ENCODE results near the gene HIVEP3. TPM values are rescaled to one million over a fixed set of nuclear protein-coding genes. Genes with fewer than 3 reads are reported as not detected.

Gene HIVEP3
- total and polyA plus RNA-seq, 3 donors from 2014 or later = 4.8 to 7.3 (median 7.2) TPM

GRCh38 chr1:41538741-41539417 lies 379.8 kb downstream of the HIVEP3 start:
- TF ChIP-seq, protein P1, sequence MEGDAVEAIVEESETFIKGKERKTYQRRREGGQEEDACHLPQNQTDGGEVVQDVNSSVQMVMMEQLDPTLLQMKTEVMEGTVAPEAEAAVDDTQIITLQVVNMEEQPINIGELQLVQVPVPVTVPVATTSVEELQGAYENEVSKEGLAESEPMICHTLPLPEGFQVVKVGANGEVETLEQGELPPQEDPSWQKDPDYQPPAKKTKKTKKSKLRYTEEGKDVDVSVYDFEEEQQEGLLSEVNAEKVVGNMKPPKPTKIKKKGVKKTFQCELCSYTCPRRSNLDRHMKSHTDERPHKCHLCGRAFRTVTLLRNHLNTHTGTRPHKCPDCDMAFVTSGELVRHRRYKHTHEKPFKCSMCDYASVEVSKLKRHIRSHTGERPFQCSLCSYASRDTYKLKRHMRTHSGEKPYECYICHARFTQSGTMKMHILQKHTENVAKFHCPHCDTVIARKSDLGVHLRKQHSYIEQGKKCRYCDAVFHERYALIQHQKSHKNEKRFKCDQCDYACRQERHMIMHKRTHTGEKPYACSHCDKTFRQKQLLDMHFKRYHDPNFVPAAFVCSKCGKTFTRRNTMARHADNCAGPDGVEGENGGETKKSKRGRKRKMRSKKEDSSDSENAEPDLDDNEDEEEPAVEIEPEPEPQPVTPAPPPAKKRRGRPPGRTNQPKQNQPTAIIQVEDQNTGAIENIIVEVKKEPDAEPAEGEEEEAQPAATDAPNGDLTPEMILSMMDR (IDR thresholded peaks at IDR 0.05) = no peak
- no peak for TF ChIP-seq POLR2A (IDR thresholded peaks at IDR 0.05)
- WGBS, 2 donors = 89 to 93% methylated on average over 8 to 9 of the region's 9 CpGs

GRCh38 chr1:41537788-41538351 lies 380.9 kb downstream of the HIVEP3 start:
- intact Hi-C loops (cut with DNase I; ENCODE audit: low total_unique reads) = no loop called here
- Histone ChIP-seq H3K27ac (no peak overlapping the region), H3K9me3 (no peaks in the 10 kb centered on the region), H3K36me3 (ENCODE audit: low read depth, missing control alignments) (no peaks in the 10 kb centered on the region), H3K27me3 (no peaks in the 10 kb centered on the region), H3K4me3 (no peak overlapping the region), H3K4me1 (peaks cover 14% of the 10 kb centered on the region)
- peak; percentile 61 for DNase-seq
- 32 to 34% methylated on average over 10 of the region's 10 CpGs for WGBS, 2 donors
- no peak for TF ChIP-seq POLR2A (IDR thresholded peaks at IDR 0.05)
- TF ChIP-seq, protein P1 (IDR thresholded peaks at IDR 0.05) = no peak

More at GRCh38 chr1:41538741-41539417, 379.8 kb downstream of the HIVEP3 start:
- intact Hi-C loops (cut with DNase I; ENCODE audit: low total_unique reads) = no loop called here
- no peak for DNase-seq
- Histone ChIP-seq H3K27me3 (no peaks in the 10 kb centered on the region), H3K36me3 (ENCODE audit: low read depth, missing control alignments) (no peaks in the 10 kb centered on the region), H3K9me3 (no peaks in the 10 kb centered on the region), H3K4me3 (no peak overlapping the region), H3K4me1 (peaks cover 14% of the 10 kb centered on the region), H3K27ac (no peak overlapping the region)

DNA sequence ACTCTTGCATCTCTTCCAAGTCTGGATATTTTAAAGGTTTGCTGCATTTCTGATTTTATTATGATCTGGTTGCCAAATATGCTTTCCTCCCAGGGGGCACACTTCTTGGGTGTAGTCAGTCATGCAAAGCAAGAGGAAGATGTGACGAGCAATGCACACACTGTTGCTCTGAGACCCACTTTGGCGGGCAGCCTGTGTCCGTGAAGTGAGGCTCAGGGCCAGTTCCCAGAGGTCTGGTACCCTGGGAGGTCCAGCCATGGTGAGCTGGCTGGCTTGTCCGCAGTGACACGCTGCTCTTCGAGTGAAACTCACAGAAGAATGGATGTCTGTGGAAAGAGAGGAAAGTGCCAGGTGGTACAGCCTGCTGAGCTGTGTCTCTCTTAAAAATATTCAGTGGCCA lies 381.5 kb downstream of the HIVEP3 start:
- WGBS, 2 donors = 49 to 53% methylated on average over 6 of the region's 6 CpGs

GRCh38 chr1:41536361-41536802 lies 382.3 kb downstream of the HIVEP3 start:
- H3K9me3 ChIP-seq = no peaks in the 10 kb centered on the region
- WGBS, 2 donors = 57 to 63% methylated on average over 4 of the region's 4 CpGs

More for the DNA sequence above, 381.5 kb downstream of the HIVEP3 start:
- H3K4me3 ChIP-seq = no peak overlapping the region
- H3K9me3 ChIP-seq = no peaks in the 10 kb centered on the region
- H3K4me1 ChIP-seq = peaks cover 14% of the 10 kb centered on the region
- intact Hi-C loops (cut with DNase I; ENCODE audit: low total_unique reads) = no loop called here
- TF ChIP-seq, protein P1 (IDR thresholded peaks at IDR 0.05) = no peak
- TF ChIP-seq POLR2A (IDR thresholded peaks at IDR 0.05) = no peak
- no peak for DNase-seq
- no peaks in the 10 kb centered on the region for H3K27me3 ChIP-seq
- no peak overlapping the region for H3K27ac ChIP-seq
- no peaks in the 10 kb centered on the region for H3K36me3 ChIP-seq (ENCODE audit: low read depth, missing control alignments)

More at GRCh38 chr1:41536361-41536802, 382.3 kb downstream of the HIVEP3 start:
- Histone ChIP-seq H3K27me3 (no peaks in the 10 kb centered on the region), H3K27ac (no peak overlapping the region), H3K4me1 (peaks cover 14% of the 10 kb centered on the region), H3K36me3 (ENCODE audit: low read depth, missing control alignments) (no peaks in the 10 kb centered on the region), H3K4me3 (no peak overlapping the region)
- DNase-seq = no peak
- intact Hi-C loops (cut with DNase I; ENCODE audit: low total_unique reads) = no loop called here
- no peak for TF ChIP-seq POLR2A (IDR thresholded peaks at IDR 0.05)
- TF ChIP-seq, protein P1 (IDR thresholded peaks at IDR 0.05) = no peak
